Progenitor cell of endocrine pancreas (in vitro differentiated cells): Measurements from ENCODE around the gene SH3RF1. TPM values are rescaled to one million over a fixed set of nuclear protein-coding genes. Genes with fewer than 3 reads are reported as not detected.

Experiments
- DNase-seq: peaks from one replicate; pipeline ENCODE4 v3.0.0; 2021; ENCODE audit warnings: low spot score; ENCODE audit not compliant: unreplicated experiment
- H3K27ac Mint-ChIP-seq: 2 replicates; pipeline ENCODE4 v1.8.0; 2021; ENCODE audit warnings: mild to moderate bottlenecking, moderate library complexity, mixed read lengths
- H3K27me3 Mint-ChIP-seq: 2 replicates; pipeline ENCODE4 v1.8.0; 2021; ENCODE audit warnings: mixed read lengths
- H3K36me3 Mint-ChIP-seq: 2 replicates; pipeline ENCODE4 v1.8.0; 2022; ENCODE audit warnings: mixed read lengths; ENCODE audit not compliant: insufficient read depth
- H3K4me1 Mint-ChIP-seq: 2 replicates; pipeline ENCODE4 v1.8.0; 2021; ENCODE audit warnings: low read depth, mixed read lengths
- H3K4me3 Mint-ChIP-seq: 2 replicates; pipeline ENCODE4 v1.8.0; 2021; ENCODE audit warnings: low read depth, mild to moderate bottlenecking, moderate library complexity, mixed read lengths
- H3K9me3 Mint-ChIP-seq: 2 replicates; pipeline ENCODE4 v1.8.0; 2021; ENCODE audit warnings: low read depth, mixed read lengths
- CTCF ChIP-seq: fragments of 200-600 bp; sonication (generic); IDR thresholded peaks from one replicate; pipeline ENCODE4 v1.5.0; 2021; ENCODE audit warnings: antibody characterized with exemption, mild to moderate bottlenecking; ENCODE audit not compliant: unreplicated experiment
- total RNA-seq: library from RNA; stranded (reverse); gene quantifications from 2 replicates; pipeline ENCODE4 v1.2.1, GENCODE V29; 2021

The SH3RF1 gene
- total RNA-seq, 1 donor from 2014 or later: 31.1 TPM

- no peak overlapping the region for H3K4me3 Mint-ChIP-seq
- no peaks in the 10 kb centered on the region for H3K9me3 Mint-ChIP-seq
- peaks cover 10% of the 10 kb centered on the region for H3K4me1 Mint-ChIP-seq
- TF ChIP-seq CTCF: no peak
- no peak for DNase-seq
- no peaks in the 10 kb centered on the region for H3K27me3 Mint-ChIP-seq
- H3K36me3 Mint-ChIP-seq: peaks cover 13% of the 10 kb centered on the region
- H3K27ac Mint-ChIP-seq: no peak overlapping the region
Observed at GRCh38 chr4:169144061-169144600, 126.6 kb downstream of the SH3RF1 start.

GRCh38 chr4:169143335-169143734, 127.4 kb downstream of the SH3RF1 start:
- no peak for TF ChIP-seq CTCF
- peak overlapping the region; percentile 1 for H3K27ac Mint-ChIP-seq
- DNase-seq: no peak
- no peaks in the 10 kb centered on the region for H3K27me3 Mint-ChIP-seq
- H3K36me3 Mint-ChIP-seq: peaks cover 13% of the 10 kb centered on the region
- no peaks in the 10 kb centered on the region for H3K9me3 Mint-ChIP-seq
- peaks cover 10% of the 10 kb centered on the region for H3K4me1 Mint-ChIP-seq
- no peak overlapping the region for H3K4me3 Mint-ChIP-seq

- no peak for DNase-seq
- Mint-ChIP-seq H3K4me3 (no peak overlapping the region), H3K4me1 (peaks cover 10% of the 10 kb centered on the region), H3K9me3 (no peaks in the 10 kb centered on the region), H3K36me3 (peaks cover 13% of the 10 kb centered on the region), H3K27ac (no peak overlapping the region), H3K27me3 (no peaks in the 10 kb centered on the region)
- no peak for TF ChIP-seq CTCF
Observed at GRCh38 chr4:169142906-169143305, 127.8 kb downstream of the SH3RF1 start.

GRCh38 chr4:169142391-169142790, 128.4 kb downstream of the SH3RF1 start:
- no peak for TF ChIP-seq CTCF
- Mint-ChIP-seq H3K36me3 (peaks cover 13% of the 10 kb centered on the region), H3K4me3 (no peak overlapping the region), H3K27ac (no peak overlapping the region), H3K9me3 (no peaks in the 10 kb centered on the region), H3K4me1 (peaks cover 12% of the 10 kb centered on the region), H3K27me3 (no peaks in the 10 kb centered on the region)
- no peak for DNase-seq

GRCh38 chr4:169139021-169139420, 131.7 kb downstream of the SH3RF1 start:
- Mint-ChIP-seq H3K27ac (no peak overlapping the region), H3K36me3 (peaks cover 18% of the 10 kb centered on the region)
- no peak for TF ChIP-seq CTCF

More at GRCh38 chr4:169139021-169139420, 131.7 kb downstream of the SH3RF1 start:
- Mint-ChIP-seq H3K4me1 (peaks cover 32% of the 10 kb centered on the region), H3K4me3 (no peak overlapping the region), H3K27me3 (no peaks in the 10 kb centered on the region), H3K9me3 (no peaks in the 10 kb centered on the region)
- DNase-seq: no peak
